Stimulated activated CD4-positive, alpha-beta T cell treated with anti-CD3 and anti-CD28 coated beads, TNF-alpha, amount 100 ng/mL, for 24 hours (primary cell): Measurements from ENCODE around the gene FARS2.

Source experiments
- DNase-seq, 3 experiments: peaks; one replicate each; pipeline ENCODE4 v3.0.0-alpha.2; 2020; ENCODE audit warnings: low read depth in 3 of 3

FARS2 gene

GRCh38 chr6:5580736-5581581 is 319.6 kb downstream of the FARS2 start:
- no peak for DNase-seq

GRCh38 chr6:5582762-5583161 is 321.4 kb downstream of the FARS2 start:
- DNase-seq, result no peak

GRCh38 chr6:5583528-5583927 is 322.2 kb downstream of the FARS2 start:
- no peak for DNase-seq

- no peak for DNase-seq
These were observed 322.8 kb downstream of the FARS2 start for GRCh38 chr6:5584078-5584482.

GRCh38 chr6:5587648-5588047 is 326.3 kb downstream of the FARS2 start:
- no peak for DNase-seq

GRCh38 chr6:5589422-5590141 is 328.3 kb downstream of the FARS2 start:
- DNase-seq, result no peak

- DNase-seq, result no peak
These were observed 328.9 kb downstream of the FARS2 start for GRCh38 chr6:5590187-5590586.

GRCh38 chr6:5592886-5593519 is 331.7 kb downstream of the FARS2 start:
- DNase-seq, result no peak

GRCh38 chr6:5595184-5595583 is 333.9 kb downstream of the FARS2 start:
- DNase-seq, result no peak

GRCh38 chr6:5597413-5597812 is 336.1 kb downstream of the FARS2 start:
- DNase-seq, result no peak

- no peak for DNase-seq
These were observed 336.8 kb downstream of the FARS2 start for GRCh38 chr6:5598123-5598522.

GRCh38 chr6:5599127-5599526 is 337.8 kb downstream of the FARS2 start:
- no peak for DNase-seq

- DNase-seq, result no peak
These were observed 344.6 kb downstream of the FARS2 start for GRCh38 chr6:5605937-5606336.

GRCh38 chr6:5606546-5606945 is 345.2 kb downstream of the FARS2 start:
- no peak for DNase-seq

GRCh38 chr6:5610640-5611039 is 349.3 kb downstream of the FARS2 start:
- DNase-seq, result no peak

- no peak for DNase-seq
These were observed 355.9 kb downstream of the FARS2 start for GRCh38 chr6:5617179-5617578.

- peak in 1 of 3 experiments; percentile 13 for DNase-seq
These were observed 357.9 kb downstream of the FARS2 start for GRCh38 chr6:5619249-5619648.

- no peak for DNase-seq
These were observed 361.1 kb downstream of the FARS2 start for GRCh38 chr6:5622276-5623005.

- DNase-seq, result no peak
These were observed 362.5 kb downstream of the FARS2 start for GRCh38 chr6:5623769-5624168.

GRCh38 chr6:5624256-5624655 is 362.9 kb downstream of the FARS2 start:
- DNase-seq, result no peak

GRCh38 chr6:5626727-5627426 is 365.6 kb downstream of the FARS2 start:
- DNase-seq, result no peak
